GM21717 (cell line): ENCODE results near the gene PTBP1.
"Not testable (repeated sequence)": the region's sequence is repeated elsewhere in the genome, so short reads cannot be mapped to it uniquely, and the experiment has no call there.

ENCODE experiments used
- ATAC-seq: cut with Tn5 transposase; IDR thresholded peaks from one replicate; pipeline ENCODE4 v1.9.1; 2021; ENCODE audit warnings: mild to moderate bottlenecking, moderate library complexity; ENCODE audit not compliant: unreplicated experiment

Gene PTBP1

GRCh38 chr19:850979-851335 lies 53.7 kb downstream of the PTBP1 start:
- no peak for ATAC-seq

- no peak for ATAC-seq
These were observed 55.1 kb downstream of the PTBP1 start, which contains the start of gene ELANE for GRCh38 chr19:852136-853013. Gene ELANE, plus strand, starts transcription at chr19:852303. Its CDS starts 26 bp downstream, at chr19:852329.

GRCh38 chr19:853014-853585 lies 55.8 kb downstream of the PTBP1 start:
- ATAC-seq: no peak

GRCh38 chr19:853614-854220 lies 56.5 kb downstream of the PTBP1 start:
- not testable (repeated sequence) for ATAC-seq

- no peak for ATAC-seq
These were observed 57.3 kb downstream of the PTBP1 start for GRCh38 chr19:854549-854948.

- no peak for ATAC-seq
These were observed 57.9 kb downstream of the PTBP1 start for GRCh38 chr19:855142-855541.

GRCh38 chr19:855566-856120 lies 58.4 kb downstream of the PTBP1 start:
- ATAC-seq: no peak

- ATAC-seq: no peak
These were observed 61.0 kb downstream of the PTBP1 start for GRCh38 chr19:858284-858683.

GRCh38 chr19:858868-859843 lies 61.9 kb downstream of the PTBP1 start, which contains the start of gene CFD:
Gene CFD, plus strand, starts transcription at chr19:859664. Its CDS starts 26 bp downstream, at chr19:859690.
- no peak for ATAC-seq

GRCh38 chr19:861141-861755 lies 64.0 kb downstream of the PTBP1 start:
- no peak for ATAC-seq
